Measurements from ENCODE around the gene ATP11A. TPM values are rescaled to one million over a fixed set of nuclear protein-coding genes. Genes with fewer than 3 reads are reported as not detected.

Gene ATP11A
- total RNA-seq, 2 donors from 2014 or later = 33.8 to 41.0 TPM

GRCh38 chr13:112655913-112656312, 33.9 kb upstream of the ATP11A start:
- no peaks in the 10 kb centered on the region for H3K9me3 Mint-ChIP-seq
- H3K4me3 Mint-ChIP-seq = no peak overlapping the region
- DNase-seq (no peak), ATAC-seq (replicated peaks in 1 of 2) (no peak)
- H3K27me3 Mint-ChIP-seq (ENCODE audit: low read depth) = no peaks in the 10 kb centered on the region
- no peaks in the 10 kb centered on the region for H3K36me3 Mint-ChIP-seq (ENCODE audit: insufficient read depth in 2 of 2)
- no peaks in the 10 kb centered on the region for H3K4me1 Mint-ChIP-seq (ENCODE audit: low read depth)
- no peak overlapping the region for H3K27ac Mint-ChIP-seq

GRCh38 chr13:112657850-112658445, 31.9 kb upstream of the ATP11A start:
- Mint-ChIP-seq H3K27ac (no peak overlapping the region), H3K4me1 (ENCODE audit: low read depth) (no peaks in the 10 kb centered on the region), H3K27me3 (ENCODE audit: low read depth) (no peaks in the 10 kb centered on the region)

GRCh38 chr13:112658808-112659207, 31.0 kb upstream of the ATP11A start:
- H3K9me3 Mint-ChIP-seq = no peaks in the 10 kb centered on the region
- H3K27me3 Mint-ChIP-seq (ENCODE audit: low read depth) = no peaks in the 10 kb centered on the region
- H3K4me3 Mint-ChIP-seq = no peak overlapping the region
- no peaks in the 10 kb centered on the region for H3K36me3 Mint-ChIP-seq (ENCODE audit: insufficient read depth in 2 of 2)
- no peak for ATAC-seq (replicated peaks in 1 of 2)
- no peaks in the 10 kb centered on the region for H3K4me1 Mint-ChIP-seq (ENCODE audit: low read depth)
- H3K27ac Mint-ChIP-seq = no peak overlapping the region
- DNase-seq = no peak

More at GRCh38 chr13:112657850-112658445, 31.9 kb upstream of the ATP11A start:
- Mint-ChIP-seq H3K9me3 (no peaks in the 10 kb centered on the region), H3K36me3 (ENCODE audit: insufficient read depth in 2 of 2) (no peaks in the 10 kb centered on the region), H3K4me3 (no peak overlapping the region)
- ATAC-seq (replicated peaks in 1 of 2) = no peak
- DNase-seq = no peak

- Mint-ChIP-seq H3K9me3 (no peaks in the 10 kb centered on the region), H3K27me3 (ENCODE audit: low read depth) (no peaks in the 10 kb centered on the region), H3K4me1 (ENCODE audit: low read depth) (no peaks in the 10 kb centered on the region), H3K4me3 (no peak overlapping the region), H3K36me3 (ENCODE audit: insufficient read depth in 2 of 2) (no peaks in the 10 kb centered on the region), H3K27ac (no peak overlapping the region)
- DNase-seq = no peak
- no peak for ATAC-seq (replicated peaks in 1 of 2)
These were observed 28.5 kb upstream of the ATP11A start for GRCh38 chr13:112661291-112661690.

- Mint-ChIP-seq H3K36me3 (ENCODE audit: insufficient read depth in 2 of 2) (no peaks in the 10 kb centered on the region), H3K4me3 (no peak overlapping the region), H3K27ac (no peak overlapping the region), H3K9me3 (no peaks in the 10 kb centered on the region), H3K27me3 (ENCODE audit: low read depth) (no peaks in the 10 kb centered on the region), H3K4me1 (ENCODE audit: low read depth) (no peaks in the 10 kb centered on the region)
- DNase-seq (no peak), ATAC-seq (replicated peaks in 1 of 2) (no peak)
These were observed 25.2 kb upstream of the ATP11A start for GRCh38 chr13:112664501-112665203.

GRCh38 chr13:112668924-112669323, 20.9 kb upstream of the ATP11A start:
- no peak overlapping the region for H3K27ac Mint-ChIP-seq
- peaks cover 9% of the 10 kb centered on the region for H3K4me1 Mint-ChIP-seq (ENCODE audit: low read depth)
- no peaks in the 10 kb centered on the region for H3K27me3 Mint-ChIP-seq (ENCODE audit: low read depth)
- no peak for DNase-seq
- no peaks in the 10 kb centered on the region for H3K9me3 Mint-ChIP-seq
- ATAC-seq (replicated peaks in 1 of 2) = no peak
- H3K36me3 Mint-ChIP-seq (ENCODE audit: insufficient read depth in 2 of 2) = no peaks in the 10 kb centered on the region
- H3K4me3 Mint-ChIP-seq = no peak overlapping the region

- Mint-ChIP-seq H3K4me1 (ENCODE audit: low read depth) (peaks cover 17% of the 10 kb centered on the region), H3K36me3 (ENCODE audit: insufficient read depth in 2 of 2) (no peaks in the 10 kb centered on the region), H3K9me3 (no peaks in the 10 kb centered on the region), H3K27ac (no peak overlapping the region), H3K27me3 (ENCODE audit: low read depth) (no peaks in the 10 kb centered on the region), H3K4me3 (no peak overlapping the region)
- no peak for ATAC-seq (replicated peaks in 1 of 2)
- no peak for DNase-seq
These were observed 19.8 kb upstream of the ATP11A start for GRCh38 chr13:112669881-112670499.

- H3K4me1 Mint-ChIP-seq (ENCODE audit: low read depth) = peaks cover 17% of the 10 kb centered on the region
- no peaks in the 10 kb centered on the region for H3K9me3 Mint-ChIP-seq
These were observed 19.0 kb upstream of the ATP11A start for GRCh38 chr13:112670864-112671263.

GRCh38 chr13:112671359-112671758, 18.5 kb upstream of the ATP11A start:
- peaks cover 17% of the 10 kb centered on the region for H3K4me1 Mint-ChIP-seq (ENCODE audit: low read depth)
- H3K36me3 Mint-ChIP-seq (ENCODE audit: insufficient read depth in 2 of 2) = no peaks in the 10 kb centered on the region
- H3K27me3 Mint-ChIP-seq (ENCODE audit: low read depth) = no peaks in the 10 kb centered on the region
- DNase-seq (no peak), ATAC-seq (replicated peaks in 1 of 2) (no peak)
- H3K4me3 Mint-ChIP-seq = no peak overlapping the region
- H3K9me3 Mint-ChIP-seq = no peaks in the 10 kb centered on the region
- no peak overlapping the region for H3K27ac Mint-ChIP-seq

More at GRCh38 chr13:112670864-112671263, 19.0 kb upstream of the ATP11A start:
- no peak overlapping the region for H3K27ac Mint-ChIP-seq
- ATAC-seq (replicated peaks in 1 of 2) = no peak
- DNase-seq = no peak
- no peaks in the 10 kb centered on the region for H3K27me3 Mint-ChIP-seq (ENCODE audit: low read depth)
- no peak overlapping the region for H3K4me3 Mint-ChIP-seq
- H3K36me3 Mint-ChIP-seq (ENCODE audit: insufficient read depth in 2 of 2) = no peaks in the 10 kb centered on the region

GRCh38 chr13:112672651-112673284, 17.1 kb upstream of the ATP11A start:
- peaks cover 17% of the 10 kb centered on the region for H3K4me1 Mint-ChIP-seq (ENCODE audit: low read depth)
- H3K4me3 Mint-ChIP-seq = peak overlapping the region in 1 of 2 donors; percentile 26
- no peaks in the 10 kb centered on the region for H3K9me3 Mint-ChIP-seq
- H3K36me3 Mint-ChIP-seq (ENCODE audit: insufficient read depth in 2 of 2) = no peaks in the 10 kb centered on the region
- H3K27ac Mint-ChIP-seq = no peak overlapping the region
- no peaks in the 10 kb centered on the region for H3K27me3 Mint-ChIP-seq (ENCODE audit: low read depth)
- no peak for DNase-seq
- no peak for ATAC-seq (replicated peaks in 1 of 2)

GRCh38 chr13:112674412-112675365, 15.1 kb upstream of the ATP11A start:
- no peak overlapping the region for H3K4me3 Mint-ChIP-seq
- ATAC-seq (replicated peaks in 1 of 2) = peak; percentile 60 to 62
- H3K36me3 Mint-ChIP-seq (ENCODE audit: insufficient read depth in 2 of 2) = no peaks in the 10 kb centered on the region
- no peak overlapping the region for H3K27ac Mint-ChIP-seq
- H3K9me3 Mint-ChIP-seq = no peaks in the 10 kb centered on the region
- H3K27me3 Mint-ChIP-seq (ENCODE audit: low read depth) = no peaks in the 10 kb centered on the region
- DNase-seq = no peak
- peaks cover 17% of the 10 kb centered on the region for H3K4me1 Mint-ChIP-seq (ENCODE audit: low read depth)

- Mint-ChIP-seq H3K4me3 (no peak overlapping the region), H3K4me1 (ENCODE audit: low read depth) (peaks cover 17% of the 10 kb centered on the region)
These were observed 14.5 kb upstream of the ATP11A start for GRCh38 chr13:112675366-112675756.

More at GRCh38 chr13:112675366-112675756, 14.5 kb upstream of the ATP11A start:
- Mint-ChIP-seq H3K27me3 (ENCODE audit: low read depth) (no peaks in the 10 kb centered on the region), H3K9me3 (no peaks in the 10 kb centered on the region), H3K27ac (no peak overlapping the region), H3K36me3 (ENCODE audit: insufficient read depth in 2 of 2) (no peaks in the 10 kb centered on the region)
- DNase-seq = no peak
- no peak for ATAC-seq (replicated peaks in 1 of 2)

Measured in activated T-cell treated with anti-CD3 and anti-CD28 coated beads, Interleukin-2, amount 50 U/mL, for 72 hours (primary cell).